ENCODE measurements around the gene SORD.
"Not testable (repeated sequence)": the region's sequence is repeated elsewhere in the genome, so short reads cannot be mapped to it uniquely, and the experiment has no call there.

Gene SORD

GRCh38 chr15:45062301-45062700 is 39.3 kb downstream of the SORD start:
- DNase-seq (ENCODE audit: low spot score), result not testable (repeated sequence)

GRCh38 chr15:45064386-45064785 is 41.4 kb downstream of the SORD start:
- DNase-seq (ENCODE audit: low spot score), result no peak

- DNase-seq (ENCODE audit: low spot score), result not testable (repeated sequence)
Measured at GRCh38 chr15:45069942-45070360, 47.0 kb downstream of the SORD start.

GRCh38 chr15:45073602-45074001 is 50.6 kb downstream of the SORD start:
- not testable (repeated sequence) for DNase-seq (ENCODE audit: low spot score)

- DNase-seq (ENCODE audit: low spot score), result not testable (repeated sequence)
Measured at GRCh38 chr15:45075440-45076320, 52.7 kb downstream of the SORD start.

- not testable (repeated sequence) for DNase-seq (ENCODE audit: low spot score)
Measured at GRCh38 chr15:45077391-45077790, 54.4 kb downstream of the SORD start.

- DNase-seq (ENCODE audit: low spot score), result not testable (repeated sequence)
Measured at GRCh38 chr15:45079201-45079600, 56.2 kb downstream of the SORD start.

- DNase-seq (ENCODE audit: low spot score), result not testable (repeated sequence)
Measured at GRCh38 chr15:45079628-45080246, 56.7 kb downstream of the SORD start.

- DNase-seq (ENCODE audit: low spot score), result not testable (repeated sequence)
Measured at GRCh38 chr15:45080593-45080992, 57.6 kb downstream of the SORD start.

GRCh38 chr15:45082412-45082811 is 59.4 kb downstream of the SORD start:
- DNase-seq (ENCODE audit: low spot score), result not testable (repeated sequence)

GRCh38 chr15:45083223-45083622 is 60.2 kb downstream of the SORD start:
- no peak for DNase-seq (ENCODE audit: low spot score)

GRCh38 chr15:45084163-45084562 is 61.2 kb downstream of the SORD start:
- DNase-seq (ENCODE audit: low spot score), result no peak

GRCh38 chr15:45087513-45087912 is 64.5 kb downstream of the SORD start:
- no peak for DNase-seq (ENCODE audit: low spot score)

- no peak for DNase-seq (ENCODE audit: low spot score)
Measured at GRCh38 chr15:45088801-45089711, 66.1 kb downstream of the SORD start.

GRCh38 chr15:45089712-45090373 is 66.8 kb downstream of the SORD start:
- DNase-seq (ENCODE audit: low spot score), result no peak

GRCh38 chr15:45091161-45091560 is 68.2 kb downstream of the SORD start:
- no peak for DNase-seq (ENCODE audit: low spot score)

GRCh38 chr15:45091576-45091975 is 68.6 kb downstream of the SORD start:
- no peak for DNase-seq (ENCODE audit: low spot score)

GRCh38 chr15:45093013-45093412 is 70.0 kb downstream of the SORD start:
- no peak for DNase-seq (ENCODE audit: low spot score)

GRCh38 chr15:45093622-45094357 is 70.8 kb downstream of the SORD start:
- DNase-seq (ENCODE audit: low spot score), result no peak

- no peak for DNase-seq (ENCODE audit: low spot score)
Measured at GRCh38 chr15:45094358-45094730, 71.3 kb downstream of the SORD start.

- no peak for DNase-seq (ENCODE audit: low spot score)
Measured at GRCh38 chr15:45095661-45096060, 72.7 kb downstream of the SORD start.
